GM12891 (cell line): Measurements from ENCODE around the gene ATP6V1G1.

Experiments used
- PAX5 ChIP-seq: IDR thresholded peaks from 2 replicates; pipeline ENCODE4 v1.6.1; 2011; ENCODE audit warnings: low read length, moderate library complexity, mild to moderate bottlenecking; ENCODE audit not compliant: insufficient read depth, severe bottlenecking
- POLR2A ChIP-seq: IDR thresholded peaks from 2 replicates; pipeline ENCODE4 v1.6.1; 2011; ENCODE audit warnings: low read depth, low read length, control low read depth
- POLR2AphosphoS5 ChIP-seq: IDR thresholded peaks from 2 replicates; pipeline ENCODE4 v1.6.1; 2011; ENCODE audit warnings: low read depth, low read length, control low read depth

DNA sequence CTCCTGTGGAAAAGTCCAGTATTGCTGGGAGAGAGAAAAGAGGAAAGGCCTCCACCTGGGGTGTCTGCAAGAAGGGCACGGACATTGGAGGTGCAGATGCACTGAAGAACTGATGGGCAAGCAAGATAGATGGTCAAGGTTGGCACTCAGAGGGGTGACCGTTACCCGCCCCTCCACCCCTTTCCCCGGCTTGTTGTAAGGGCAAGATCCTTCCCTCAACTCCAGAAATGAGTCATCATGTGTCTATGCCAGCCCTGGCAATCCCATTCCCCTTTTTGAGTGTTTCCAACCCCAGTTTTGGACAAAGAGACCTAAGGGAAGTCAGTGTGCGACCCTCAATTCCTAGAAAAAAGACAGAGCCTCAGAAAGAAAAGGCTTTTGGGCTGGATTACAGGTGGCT, 34.9 kb upstream of the ATP6V1G1 start:
- TF ChIP-seq POLR2A (no peak), POLR2AphosphoS5 (no peak), PAX5 (no peak)
